A549 treated with Mapracorat at 1 μM for 4 hours (cell line): ENCODE data around the gene NAA10. TPM values are rescaled to one million over a fixed set of nuclear protein-coding genes. Genes with fewer than 3 reads are reported as not detected.

Experiments used
- total RNA-seq: library from RNA; stranded (reverse); fragments of 200-300 nt; extraction: Qiagen RNA extraction; gene quantifications from 5 replicates; pipeline ENCODE4 v1.2.3, GENCODE V29; 2022

NAA10 gene
- 201 to 244 TPM (median 219 TPM) in 5 replicates for total RNA-seq

DNA sequence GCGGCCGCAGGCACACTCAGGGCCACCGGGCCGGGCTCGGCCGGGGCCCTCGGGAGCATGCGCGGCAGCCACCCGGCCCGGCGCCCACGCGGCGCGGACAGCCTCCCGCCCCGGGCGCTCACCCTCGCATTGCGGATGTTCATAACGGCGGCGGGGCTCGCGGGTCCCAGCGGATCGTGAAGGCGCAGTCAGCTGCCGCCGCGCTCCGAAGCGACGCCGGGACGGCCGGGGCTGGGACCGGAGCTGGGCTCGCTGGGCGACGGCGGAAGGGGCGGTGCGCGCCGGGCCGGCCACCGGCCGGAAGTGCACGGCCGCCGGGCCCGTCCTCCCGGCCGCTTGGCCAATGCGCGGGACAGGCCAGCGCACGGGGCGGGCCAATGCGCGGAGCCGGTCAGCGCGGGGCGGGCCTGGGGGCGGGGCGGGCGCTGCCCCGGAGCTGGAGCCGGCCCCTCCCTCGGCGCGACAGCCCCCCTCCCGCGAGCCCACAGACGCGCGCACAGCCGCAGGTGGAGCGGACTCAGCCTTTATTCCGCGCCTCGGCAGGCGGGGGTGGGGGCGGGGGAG is at the start of gene NAA10:
Gene NAA10, minus strand, starts transcription at position 276 of the 564 bp plus-strand sequence. Its CDS starts 133 bp downstream, at position 143.

DNA sequence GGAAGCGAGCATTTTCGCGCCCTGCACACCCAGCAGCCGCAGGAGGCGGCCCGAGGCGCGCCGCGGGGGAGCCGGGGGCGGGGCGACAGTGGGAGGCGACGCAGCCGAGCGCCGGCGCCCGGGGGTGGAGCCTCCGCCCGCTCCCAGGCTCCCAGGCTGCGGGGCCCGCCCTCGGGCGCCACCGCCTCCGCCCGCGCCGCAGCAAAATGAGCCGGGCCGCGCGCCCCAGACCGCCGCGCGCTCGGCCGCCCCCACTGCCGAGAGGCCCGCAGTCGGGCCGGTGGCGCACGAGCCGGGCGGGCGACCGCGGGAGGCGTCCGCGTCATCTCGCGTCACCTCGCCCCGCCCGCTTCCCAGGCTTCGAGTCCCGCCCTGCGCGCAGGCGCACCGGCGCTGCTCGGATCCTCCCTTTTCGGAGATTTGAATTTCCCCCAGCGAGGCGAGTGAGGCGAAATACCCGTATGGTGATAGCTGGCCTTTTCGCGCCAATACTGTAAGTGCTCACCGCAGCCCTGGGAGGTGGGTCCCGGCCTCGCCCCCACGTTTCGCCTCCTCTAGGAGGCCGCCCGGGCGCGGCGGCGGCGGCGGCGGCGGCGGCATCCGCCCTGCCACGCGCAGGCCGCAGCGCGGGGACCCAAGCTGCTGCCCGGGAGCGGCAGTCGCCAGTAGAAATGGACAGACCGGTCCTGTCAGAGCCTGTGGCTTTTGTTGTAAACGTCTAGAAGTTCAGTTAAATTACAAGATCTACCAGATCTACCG is 37.7 kb upstream of the NAA10 start, which contains the start of gene TMEM187:
Gene TMEM187, plus strand, starts transcription at position 387 of the 759 bp plus-strand sequence. CDS start 9,309 bp downstream, outside the sequence.

DNA sequence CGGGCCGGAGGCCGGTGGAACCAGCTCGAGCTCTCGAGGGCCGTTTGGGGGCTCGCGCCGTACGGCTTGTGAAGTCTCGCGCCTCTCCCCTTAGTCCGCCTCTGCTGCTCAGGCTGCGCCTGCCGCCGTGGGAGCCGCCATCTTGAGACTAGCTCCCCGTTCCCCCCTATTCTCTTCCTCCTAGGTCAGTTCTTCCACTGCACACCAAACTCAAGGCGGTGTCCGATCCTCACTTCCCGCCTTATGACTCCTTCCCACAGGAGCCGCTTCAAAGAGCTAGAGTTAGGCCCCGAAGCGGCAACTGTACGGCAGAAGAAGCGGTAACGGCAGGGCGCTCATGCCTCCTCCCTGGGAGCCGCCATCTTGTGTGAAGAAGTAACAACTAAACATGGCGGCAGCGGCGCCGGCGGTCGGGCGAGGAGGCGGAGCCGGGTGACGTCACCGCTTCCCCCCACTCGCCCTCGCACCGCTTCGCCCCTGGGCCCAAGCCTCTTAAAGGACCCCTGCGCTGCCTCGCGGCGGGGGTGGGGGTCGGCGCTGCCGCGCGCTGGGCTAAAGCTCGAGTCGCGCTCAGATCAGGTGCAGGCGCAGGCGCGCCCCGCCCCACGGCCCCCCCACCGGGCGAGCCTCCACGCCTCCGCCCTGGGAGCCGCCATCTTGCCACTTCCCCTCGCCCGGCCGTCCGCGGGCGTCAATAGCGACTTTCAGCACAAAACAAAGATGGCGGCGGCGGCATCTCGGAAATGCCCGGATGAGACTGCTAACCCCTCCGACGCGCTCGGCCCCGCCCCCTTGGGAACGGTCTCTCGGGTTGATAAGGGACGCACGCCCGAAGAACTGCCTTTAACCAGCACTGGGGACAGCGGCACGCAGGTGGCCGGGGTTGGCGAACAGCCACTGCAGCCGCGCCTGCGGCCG is 36.9 kb upstream of the NAA10 start, which contains the start of gene HCFC1:
Gene HCFC1, minus strand, starts transcription at position 369 of the 918 bp plus-strand sequence. CDS start 978 bp downstream, outside the sequence.

DNA sequence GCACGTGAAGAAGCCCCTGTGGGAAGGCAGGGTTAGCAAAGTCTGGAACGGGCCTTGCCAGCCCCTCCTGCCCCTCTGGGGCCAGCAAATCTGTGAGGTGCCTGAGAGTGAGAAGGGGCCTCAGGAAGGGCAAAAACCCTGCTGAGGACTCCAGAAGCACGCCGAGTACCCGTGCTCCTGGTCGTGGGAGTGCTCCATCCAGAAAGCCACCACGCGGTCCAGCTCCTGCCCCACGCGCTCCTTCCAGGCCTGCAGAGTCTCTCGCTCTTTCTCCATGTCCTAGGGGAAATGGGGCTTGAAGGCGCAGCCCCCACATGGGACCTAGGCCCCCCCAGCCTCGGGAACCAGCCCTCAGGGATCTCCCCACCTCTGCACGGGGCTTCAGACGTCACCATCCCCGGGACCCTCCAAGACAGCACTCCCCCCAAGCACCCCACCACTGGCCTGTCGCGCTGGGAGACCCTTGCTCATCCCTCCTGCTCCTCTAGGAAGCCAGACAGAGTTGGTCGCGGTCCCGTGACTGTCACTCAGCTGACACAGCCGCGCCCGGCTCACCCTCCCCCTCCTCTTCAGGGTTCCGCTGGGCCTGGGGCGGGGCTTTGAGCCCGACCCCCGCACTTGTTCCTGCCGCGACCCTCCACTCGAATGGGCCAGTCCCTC is 9.4 kb upstream of the NAA10 start, which contains the start of gene RENBP:
Gene RENBP, minus strand, starts transcription at position 504 of the 660 bp plus-strand sequence. Its CDS starts 33 bp downstream, at position 471.

DNA sequence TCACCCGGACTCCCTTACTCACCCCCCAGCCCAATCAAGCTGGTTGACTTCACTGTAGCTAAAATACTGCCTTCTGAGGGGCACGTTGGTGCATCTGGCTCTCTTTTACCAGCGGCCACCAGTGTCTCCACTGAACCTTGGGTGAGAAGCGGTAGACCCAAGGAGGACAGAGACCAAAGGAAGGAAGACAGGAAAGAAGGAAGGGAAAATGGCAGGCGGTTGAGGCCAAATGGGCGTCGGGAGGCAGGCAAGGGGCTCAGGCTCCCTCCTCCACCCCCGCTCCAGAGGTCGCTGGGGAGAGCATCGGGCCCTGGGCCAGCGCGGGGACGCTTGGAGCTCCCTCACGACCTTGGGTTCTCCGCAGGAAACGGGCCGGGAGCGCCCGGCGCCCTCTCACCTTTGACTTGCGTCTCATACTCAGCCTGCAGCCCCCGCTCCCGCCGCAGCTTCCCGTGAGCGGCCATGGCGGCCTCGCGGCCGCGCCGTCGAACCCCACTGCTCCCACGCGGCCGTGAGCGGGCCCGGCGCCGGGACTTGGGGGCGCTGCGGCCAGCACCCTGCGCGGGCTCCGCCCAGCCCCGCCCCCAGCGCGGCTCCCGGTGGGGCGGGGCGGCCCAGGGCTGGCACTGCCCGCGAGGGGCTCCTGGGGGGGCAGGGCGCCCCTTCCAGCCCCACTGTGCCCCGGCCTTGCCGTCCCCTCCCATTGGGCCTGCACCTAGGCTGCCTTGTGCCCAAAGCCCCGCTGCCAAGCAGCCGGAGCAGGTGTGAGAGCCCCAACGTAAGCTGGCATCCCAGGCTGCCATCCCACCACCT is 8.9 kb downstream of the NAA10 start, which contains the start of gene ARHGAP4:
Gene ARHGAP4, minus strand, starts transcription at position 526 of the 813 bp plus-strand sequence. Its CDS starts 62 bp downstream, at position 464.

DNA sequence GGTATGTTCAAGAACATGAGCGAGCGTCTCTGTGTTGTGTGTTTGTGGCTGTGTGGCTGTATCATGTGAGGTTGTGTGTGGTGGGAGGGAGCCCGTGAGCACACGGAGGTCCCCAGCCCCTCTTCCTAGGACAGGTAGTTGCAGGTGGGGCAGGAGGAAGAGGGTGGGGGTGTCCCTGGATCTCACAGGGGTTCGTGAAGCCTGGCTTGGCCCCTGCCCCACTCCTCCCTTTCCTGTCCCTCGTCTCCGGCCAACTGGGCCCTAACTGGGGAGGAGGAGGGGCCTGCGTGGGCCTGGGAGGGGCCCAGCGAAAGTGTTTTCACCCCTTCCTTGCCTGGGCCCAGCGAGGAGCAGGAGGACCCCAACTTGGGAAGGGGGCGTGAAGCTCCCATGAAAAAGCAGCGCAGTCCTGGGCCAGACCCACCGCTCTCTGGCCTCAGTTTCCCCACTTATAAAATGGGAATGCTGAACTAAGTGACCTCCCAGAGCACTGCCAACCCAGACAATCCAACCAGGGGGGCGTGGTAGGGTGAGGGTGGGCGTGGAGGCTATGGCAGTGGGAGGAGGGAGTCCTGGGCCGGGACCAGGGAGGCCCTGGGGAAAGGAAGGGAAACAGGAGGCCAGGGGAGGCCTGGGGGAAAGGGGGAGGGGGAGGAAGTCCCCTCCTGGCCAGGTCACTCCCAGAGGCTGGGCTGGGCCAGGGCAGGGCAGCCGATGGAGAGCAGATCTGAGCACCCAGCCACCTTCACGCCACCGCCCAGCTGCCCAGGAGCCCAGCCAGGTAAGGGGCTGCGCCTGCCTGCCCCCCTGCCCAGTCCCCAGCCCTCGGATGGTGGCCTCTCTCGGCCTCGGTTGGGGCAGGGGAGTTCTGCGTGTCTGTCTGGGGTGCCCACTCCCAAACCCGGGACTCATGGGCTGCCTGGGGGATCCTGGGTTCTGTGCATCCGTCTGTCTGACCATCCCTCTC is 30.6 kb downstream of the NAA10 start, which contains the start of gene AVPR2:
Gene AVPR2, plus strand, starts transcription at position 683 of the 967 bp plus-strand sequence. CDS start 473 bp downstream, outside the sequence.

DNA sequence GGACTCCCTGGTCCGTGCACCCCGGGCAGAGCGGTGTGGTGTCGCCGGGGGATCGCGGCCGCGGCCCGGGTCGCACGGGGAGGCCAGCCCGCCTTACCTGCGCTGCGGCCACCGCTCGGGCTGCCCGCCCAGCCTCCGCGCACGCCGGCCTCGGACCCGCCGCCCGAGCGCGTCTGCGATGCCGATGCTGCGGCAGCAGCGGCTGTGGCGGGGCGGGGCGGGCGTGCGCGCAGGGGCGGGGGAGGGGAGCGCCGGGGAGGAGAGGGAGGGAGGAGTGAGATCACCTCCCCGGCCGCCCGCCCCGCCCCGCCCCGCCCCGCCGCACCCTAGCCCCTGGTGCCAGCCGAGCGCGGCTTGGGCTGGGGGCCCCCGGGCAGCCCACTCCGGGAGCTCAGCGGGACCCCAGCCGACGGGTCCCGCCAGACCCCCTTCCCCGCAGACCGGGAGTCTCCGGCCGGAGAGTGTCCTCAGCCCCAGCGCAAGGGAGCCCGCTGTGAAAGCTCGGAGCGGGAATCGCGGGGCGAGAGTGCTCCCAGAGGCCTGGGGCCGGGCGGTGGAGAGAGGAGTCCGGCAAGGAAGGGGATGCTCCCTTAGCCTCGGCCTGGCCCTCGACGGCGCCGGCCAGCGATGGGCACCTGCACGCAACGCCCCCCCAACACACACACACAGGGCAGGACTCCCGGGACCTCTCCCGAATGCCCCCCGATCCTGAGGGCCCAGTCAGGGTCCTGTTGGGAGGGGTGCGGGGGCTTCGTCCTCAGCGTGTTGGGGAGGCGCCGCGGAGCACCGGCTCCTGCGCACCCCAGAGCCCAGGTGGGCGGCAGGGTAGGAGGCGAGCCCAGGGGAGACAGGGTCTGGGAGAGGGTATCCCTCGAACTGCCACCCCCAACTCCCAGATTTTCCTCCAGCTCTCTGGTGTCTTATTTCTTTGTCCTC is 48.6 kb downstream of the NAA10 start, which contains the start of gene L1CAM:
Gene L1CAM, minus strand, starts transcription at position 206 of the 936 bp plus-strand sequence. CDS start 10,337 bp downstream, outside the sequence.

Other genes with a start within 250 kb of the NAA10 start
- gene SLC6A8, start 247.1 kb downstream of the NAA10 start, total RNA-seq, result 9.7 to 13.5 TPM (median 12.0 TPM) in 5 replicates
- gene BCAP31, start 210.7 kb downstream of the NAA10 start, total RNA-seq, result 352 to 443 TPM (median 371 TPM) in 5 replicates
- 2.8 to 4.1 TPM (median 4.1 TPM) in 5 replicates for gene ABCD1, start 210.2 kb downstream of the NAA10 start, total RNA-seq
- 2.1 to 4.7 TPM (median 3.3 TPM) in 5 replicates for gene PLXNB3, start 170.8 kb downstream of the NAA10 start, total RNA-seq
- 0.36 to 0.48 TPM in 2 of 5 replicates, not detected in the others for gene SRPK3, start 154.0 kb downstream of the NAA10 start, total RNA-seq
- gene IDH3G, start 140.7 kb downstream of the NAA10 start, total RNA-seq, result 60.5 to 64.9 TPM (median 61.8 TPM) in 5 replicates
- 383 to 440 TPM (median 400 TPM) in 5 replicates for gene SSR4, start 140.4 kb downstream of the NAA10 start, total RNA-seq
- 2.9 to 4.3 TPM (median 3.7 TPM) in 5 replicates for gene PDZD4, start 104.5 kb downstream of the NAA10 start, total RNA-seq
- gene L1CAM, start 48.9 kb downstream of the NAA10 start, total RNA-seq, result 16.6 to 21.9 TPM (median 18.2 TPM) in 5 replicates
- gene AVPR2, start 30.4 kb downstream of the NAA10 start, total RNA-seq, result 0.11 to 0.22 TPM in 2 of 5 replicates, not detected in the others
- gene ARHGAP4, start 8.8 kb downstream of the NAA10 start, total RNA-seq, result 0.91 to 2.2 TPM (median 1.9 TPM) in 5 replicates
- 0.19 TPM in 2 of 5 replicates, not detected in the others for gene RENBP, start 9.6 kb upstream of the NAA10 start, total RNA-seq
- 31.5 to 41.8 TPM (median 37.1 TPM) in 5 replicates for gene HCFC1, start 36.8 kb upstream of the NAA10 start, total RNA-seq
- gene TMEM187, start 37.7 kb upstream of the NAA10 start, total RNA-seq, result 4.3 to 7.9 TPM (median 6.0 TPM) in 5 replicates
- gene IRAK1, start 84.9 kb upstream of the NAA10 start, total RNA-seq, result 191 to 225 TPM (median 216 TPM) in 5 replicates
- 15.1 to 22.0 TPM (median 18.8 TPM) in 5 replicates for gene MECP2, start 162.7 kb upstream of the NAA10 start, total RNA-seq
- not detected in 5 replicates for gene OPN1LW, start 209.2 kb upstream of the NAA10 start, total RNA-seq
- gene OPN1MW, start 247.6 kb upstream of the NAA10 start, total RNA-seq, result not detected in 5 replicates